Glomerular endothelial cell (primary cell): Measurements from ENCODE around the gene ETV6. TPM values are rescaled to one million over a fixed set of nuclear protein-coding genes. Genes with fewer than 3 reads are reported as not detected.

Experiments used
- DNase-seq: peaks from one replicate; pipeline ENCODE4 v3.0.0-alpha.2; 2011; ENCODE audit warnings: low read depth, low spot score; ENCODE audit errors: extremely low read depth
- total RNA-seq: library from RNA; depleted of rRNA; stranded (reverse); fragments of >200 nt; gene quantifications from 2 replicates; pipeline ENCODE4 v1.2.3, GENCODE V29; 2015

Gene ETV6
- total RNA-seq, 1 donor from 2014 or later, result 27.9 TPM

- no peak for DNase-seq
Observed at GRCh38 chr12:11731455-11731854, 82.0 kb downstream of the ETV6 start.

- no peak for DNase-seq
Observed at GRCh38 chr12:11732023-11732422, 82.5 kb downstream of the ETV6 start.

- DNase-seq, result no peak
Observed at GRCh38 chr12:11732715-11733114, 83.2 kb downstream of the ETV6 start.

GRCh38 chr12:11734580-11735180 is 85.2 kb downstream of the ETV6 start:
- no peak for DNase-seq

- no peak for DNase-seq
Observed at GRCh38 chr12:11738450-11738849, 89.0 kb downstream of the ETV6 start.

GRCh38 chr12:11739980-11740577 is 90.6 kb downstream of the ETV6 start:
- DNase-seq, result no peak

GRCh38 chr12:11741434-11742092 is 92.1 kb downstream of the ETV6 start:
- no peak for DNase-seq

- DNase-seq, result no peak
Observed at GRCh38 chr12:11743423-11744409, 94.2 kb downstream of the ETV6 start.

- DNase-seq, result no peak
Observed at GRCh38 chr12:11744410-11744801, 94.9 kb downstream of the ETV6 start.

- DNase-seq, result no peak
Observed at GRCh38 chr12:11745113-11745512, 95.6 kb downstream of the ETV6 start.

GRCh38 chr12:11746024-11746771 is 96.7 kb downstream of the ETV6 start:
- DNase-seq, result peak; percentile 68

GRCh38 chr12:11746940-11747716 is 97.7 kb downstream of the ETV6 start:
- no peak for DNase-seq

GRCh38 chr12:11747969-11748368 is 98.5 kb downstream of the ETV6 start:
- no peak for DNase-seq

- DNase-seq, result no peak
Observed at GRCh38 chr12:11748903-11749302, 99.4 kb downstream of the ETV6 start.

- DNase-seq, result no peak
Observed at GRCh38 chr12:11749943-11750690, 100.6 kb downstream of the ETV6 start.

- no peak for DNase-seq
Observed at GRCh38 chr12:11752403-11753149, 103.1 kb downstream of the ETV6 start.

- no peak for DNase-seq
Observed at GRCh38 chr12:11753150-11753499, 103.7 kb downstream of the ETV6 start.

- no peak for DNase-seq
Observed at GRCh38 chr12:11753826-11754225, 104.4 kb downstream of the ETV6 start.
